ENCODE measurements around the gene SMAD2. TPM values are rescaled to one million over a fixed set of nuclear protein-coding genes. Genes with fewer than 3 reads are reported as not detected.

The SMAD2 gene
- total RNA-seq, 1 experiment from 2014 or later: 124 TPM

DNA sequence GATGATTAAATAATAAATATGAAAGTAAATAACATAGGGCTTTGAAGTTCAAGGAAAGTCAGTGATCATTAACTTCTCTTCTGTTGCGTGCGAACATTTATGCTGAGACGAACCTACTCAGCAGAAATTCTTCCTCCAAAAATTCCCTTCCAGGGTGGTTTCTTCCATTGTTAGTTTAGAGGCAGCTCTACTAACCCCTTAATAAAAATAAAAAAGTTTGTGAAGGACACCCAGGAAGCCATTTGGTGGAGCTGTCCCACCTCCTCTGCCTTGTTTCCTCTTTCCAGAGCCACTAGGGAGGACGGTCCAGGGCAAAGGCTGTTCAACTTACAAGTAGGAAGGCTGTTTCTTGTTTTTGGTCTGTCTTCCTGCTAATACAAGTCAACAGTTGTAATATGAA lies 2.1 kb upstream of the SMAD2 start:
- no peak for TF ChIP-seq EZH2 (IDR thresholded peaks at IDR 0.05; ENCODE audit: borderline replicate concordance, low read depth, low read length, poor library complexity, severe bottlenecking)
- TF ChIP-seq, protein P1, sequence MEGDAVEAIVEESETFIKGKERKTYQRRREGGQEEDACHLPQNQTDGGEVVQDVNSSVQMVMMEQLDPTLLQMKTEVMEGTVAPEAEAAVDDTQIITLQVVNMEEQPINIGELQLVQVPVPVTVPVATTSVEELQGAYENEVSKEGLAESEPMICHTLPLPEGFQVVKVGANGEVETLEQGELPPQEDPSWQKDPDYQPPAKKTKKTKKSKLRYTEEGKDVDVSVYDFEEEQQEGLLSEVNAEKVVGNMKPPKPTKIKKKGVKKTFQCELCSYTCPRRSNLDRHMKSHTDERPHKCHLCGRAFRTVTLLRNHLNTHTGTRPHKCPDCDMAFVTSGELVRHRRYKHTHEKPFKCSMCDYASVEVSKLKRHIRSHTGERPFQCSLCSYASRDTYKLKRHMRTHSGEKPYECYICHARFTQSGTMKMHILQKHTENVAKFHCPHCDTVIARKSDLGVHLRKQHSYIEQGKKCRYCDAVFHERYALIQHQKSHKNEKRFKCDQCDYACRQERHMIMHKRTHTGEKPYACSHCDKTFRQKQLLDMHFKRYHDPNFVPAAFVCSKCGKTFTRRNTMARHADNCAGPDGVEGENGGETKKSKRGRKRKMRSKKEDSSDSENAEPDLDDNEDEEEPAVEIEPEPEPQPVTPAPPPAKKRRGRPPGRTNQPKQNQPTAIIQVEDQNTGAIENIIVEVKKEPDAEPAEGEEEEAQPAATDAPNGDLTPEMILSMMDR (conservative IDR thresholded peaks at IDR 0.05; ENCODE audit: low read depth, low read length): no peak
- Histone ChIP-seq H3K36me3 (ENCODE audit: insufficient read depth, low read length, poor library complexity, severe bottlenecking) (no peaks in the 10 kb centered on the region), H3K27ac (ENCODE audit: low read depth, low read length, poor library complexity, severe bottlenecking) (no peak overlapping the region), H3K4me3 (ENCODE audit: low read depth, low read length, poor library complexity, severe bottlenecking) (no peak overlapping the region), H3K4me1 (ENCODE audit: insufficient read depth, low read length, poor library complexity, severe bottlenecking) (peaks cover 8% of the 10 kb centered on the region), H3K27me3 (replicated peaks; ENCODE audit: insufficient read depth, low read depth, low read length, poor library complexity) (no peaks in the 10 kb centered on the region), H3K9me3 (ENCODE audit: low read depth, low read length, poor library complexity, severe bottlenecking) (no peaks in the 10 kb centered on the region)
- ChIA-PET POLR2A (ENCODE audit: low non-redundant PET) (no interaction called here), CTCF (no interaction called here)
- DNase-seq (ENCODE audit: low spot score): no peak
- intact Hi-C loops (cut with micrococcal nuclease; ENCODE audit: unreplicated experiment): no loop called here
- BruUV-seq (replicated peaks): no TSS peak

DNA sequence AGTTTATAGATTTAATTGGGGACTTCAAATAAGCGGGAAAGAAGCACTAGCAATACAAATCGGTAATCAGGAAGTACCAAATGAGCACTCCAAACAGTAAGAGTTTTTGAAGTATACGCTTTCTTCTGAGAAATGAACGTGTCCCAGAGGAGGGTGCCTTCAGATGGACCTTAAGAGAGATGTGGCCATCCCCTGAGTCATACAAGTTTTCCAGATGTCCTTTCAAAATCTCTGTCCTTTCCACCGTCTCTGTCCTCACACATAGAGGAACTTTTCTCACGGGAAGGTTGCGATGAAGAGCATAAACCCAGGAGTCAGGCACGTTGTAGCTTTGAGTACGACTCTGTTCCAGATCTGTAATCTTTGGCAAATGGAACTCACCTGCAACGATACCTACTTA lies 1.7 kb upstream of the SMAD2 start:
- BruUV-seq (replicated peaks): no TSS peak
- Histone ChIP-seq H3K27ac (ENCODE audit: low read depth, low read length, poor library complexity, severe bottlenecking) (no peak overlapping the region), H3K4me3 (ENCODE audit: low read depth, low read length, poor library complexity, severe bottlenecking) (no peak overlapping the region), H3K4me1 (ENCODE audit: insufficient read depth, low read length, poor library complexity, severe bottlenecking) (peaks cover 8% of the 10 kb centered on the region), H3K27me3 (replicated peaks; ENCODE audit: insufficient read depth, low read depth, low read length, poor library complexity) (no peaks in the 10 kb centered on the region), H3K9me3 (ENCODE audit: low read depth, low read length, poor library complexity, severe bottlenecking) (no peaks in the 10 kb centered on the region), H3K36me3 (ENCODE audit: insufficient read depth, low read length, poor library complexity, severe bottlenecking) (no peaks in the 10 kb centered on the region)
- intact Hi-C loops (cut with micrococcal nuclease; ENCODE audit: unreplicated experiment): no loop called here
- no peak for TF ChIP-seq EZH2 (IDR thresholded peaks at IDR 0.05; ENCODE audit: borderline replicate concordance, low read depth, low read length, poor library complexity, severe bottlenecking)
- TF ChIP-seq, protein P1 (conservative IDR thresholded peaks at IDR 0.05; ENCODE audit: low read depth, low read length): no peak
- POLR2A ChIA-PET (ENCODE audit: low non-redundant PET): no interaction called here
- CTCF ChIA-PET: no interaction called here
- no peak for DNase-seq (ENCODE audit: low spot score)

DNA sequence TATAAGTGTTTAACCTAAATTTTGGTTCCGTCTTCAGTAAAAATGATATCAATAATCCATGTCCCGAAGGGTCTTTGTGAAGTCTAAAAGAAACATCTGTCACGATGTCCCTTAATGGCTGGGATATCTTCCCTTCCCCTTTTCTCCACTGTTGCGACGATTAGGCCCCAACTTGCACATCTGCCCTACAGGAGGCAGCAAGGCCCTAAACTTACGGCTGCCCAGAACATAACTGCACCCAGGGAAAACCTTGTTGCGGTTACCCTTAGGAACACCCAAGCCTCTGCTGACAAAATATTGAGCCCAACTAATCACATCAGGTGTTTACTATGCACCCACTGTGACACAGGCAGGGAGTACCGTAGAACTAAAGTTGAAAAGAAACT lies 1.3 kb upstream of the SMAD2 start:
- no peak for DNase-seq (ENCODE audit: low spot score)
- BruUV-seq (replicated peaks): no TSS peak

More for the DNA sequence above, 1.3 kb upstream of the SMAD2 start:
- no peaks in the 10 kb centered on the region for H3K36me3 ChIP-seq (ENCODE audit: insufficient read depth, low read length, poor library complexity, severe bottlenecking)
- H3K9me3 ChIP-seq (ENCODE audit: low read depth, low read length, poor library complexity, severe bottlenecking): no peaks in the 10 kb centered on the region
- no peaks in the 10 kb centered on the region for H3K27me3 ChIP-seq (replicated peaks; ENCODE audit: insufficient read depth, low read depth, low read length, poor library complexity)
- no peak for TF ChIP-seq EZH2 (IDR thresholded peaks at IDR 0.05; ENCODE audit: borderline replicate concordance, low read depth, low read length, poor library complexity, severe bottlenecking)
- TF ChIP-seq, protein P1 (conservative IDR thresholded peaks at IDR 0.05; ENCODE audit: low read depth, low read length): no peak
- peaks cover 8% of the 10 kb centered on the region for H3K4me1 ChIP-seq (ENCODE audit: insufficient read depth, low read length, poor library complexity, severe bottlenecking)
- intact Hi-C loops (cut with micrococcal nuclease; ENCODE audit: unreplicated experiment): no loop called here
- ChIA-PET POLR2A (ENCODE audit: low non-redundant PET) (no interaction called here), CTCF (no interaction called here)
- peak overlapping the region; percentile 96 for H3K4me3 ChIP-seq (ENCODE audit: low read depth, low read length, poor library complexity, severe bottlenecking)
- peak overlapping the region; percentile 95 for H3K27ac ChIP-seq (ENCODE audit: low read depth, low read length, poor library complexity, severe bottlenecking)

All from A673 (cell line).